ENCODE results near the gene ACHE. TPM values are rescaled to one million over a fixed set of nuclear protein-coding genes. Genes with fewer than 3 reads are reported as not detected.

The ACHE gene
- total RNA-seq, 2 experiments from 2014 or later, result not detected

- Histone ChIP-seq H3K79me2 (ENCODE audit: insufficient read depth, low read depth, low read length) (peaks cover 38% of the 10 kb centered on the region), H3K9me3 (ENCODE audit: low read length) (no peaks in the 10 kb centered on the region), H3K4me3 (ENCODE audit: low read depth, low read length, poor library complexity, severe bottlenecking) (no peak overlapping the region), H3K9me2 (ENCODE audit: insufficient read depth, low read length) (no peaks in the 10 kb centered on the region), H4K20me1 (ENCODE audit: insufficient read depth, low read length) (peaks cover 19% of the 10 kb centered on the region; the same call in 1 of the 2 replicates), H3K27ac (ENCODE audit: low read depth, low read length, poor library complexity, severe bottlenecking) (no peak overlapping the region), H3K4me2 (ENCODE audit: low read length) (no peak overlapping the region), H3K4me1 (ENCODE audit: insufficient read depth, low read length, poor library complexity, severe bottlenecking) (peaks cover 32% of the 10 kb centered on the region), H2AFZ (ENCODE audit: low read length) (no peak overlapping the region), H3K36me3 (ENCODE audit: insufficient read depth, low read length) (peaks cover 99% of the 10 kb centered on the region)
- TF ChIP-seq CTCF (conservative IDR thresholded peaks at IDR 0.05; ENCODE audit: low read length) (no peak), EZH2phosphoT487 (IDR thresholded peaks at IDR 0.05; ENCODE audit: borderline replicate concordance, low read depth, low read length) (no peak)
- BruUV-seq (replicated peaks), result no TSS peak
- DNase-seq (ENCODE audit: low spot score), result no peak
- POLR2A ChIA-PET, result no interaction called here
- intact Hi-C loops (cut with micrococcal nuclease; ENCODE audit: unreplicated experiment), result loop anchor here (10.0 kb wide), 1 partner anchor 797 kb away; the partner anchor contains the start of genes COPS6 and ZNF3
- CTCF ChIA-PET (ENCODE audit: unreplicated experiment), result no interaction called here
Measured at GRCh38 chr7:100882201-100882600, 13.5 kb downstream of the ACHE start.

- intact Hi-C loops (cut with micrococcal nuclease; ENCODE audit: unreplicated experiment), result loop anchor here (10.0 kb wide), 1 partner anchor 796 kb away; the partner anchor contains the start of genes COPS6 and ZNF3
- no peak for DNase-seq (ENCODE audit: low spot score)
- POLR2A ChIA-PET, result no interaction called here
- CTCF ChIA-PET (ENCODE audit: unreplicated experiment), result no interaction called here
- H3K4me2 ChIP-seq (ENCODE audit: low read length), result no peak overlapping the region
- peaks cover 49% of the 10 kb centered on the region for H3K79me2 ChIP-seq (ENCODE audit: insufficient read depth, low read depth, low read length)
- no peaks in the 10 kb centered on the region for H3K9me2 ChIP-seq (ENCODE audit: insufficient read depth, low read length)
- H2AFZ ChIP-seq (ENCODE audit: low read length), result no peak overlapping the region
- no peak overlapping the region for H3K27ac ChIP-seq (ENCODE audit: low read depth, low read length, poor library complexity, severe bottlenecking)
- BruUV-seq (replicated peaks), result no TSS peak
- H4K20me1 ChIP-seq (ENCODE audit: insufficient read depth, low read length), result peaks cover 20% of the 10 kb centered on the region
- H3K4me1 ChIP-seq (ENCODE audit: insufficient read depth, low read length, poor library complexity, severe bottlenecking), result peaks cover 32% of the 10 kb centered on the region
- H3K36me3 ChIP-seq (ENCODE audit: insufficient read depth, low read length), result peaks cover 99% of the 10 kb centered on the region
- no peak overlapping the region for H3K4me3 ChIP-seq (ENCODE audit: low read depth, low read length, poor library complexity, severe bottlenecking)
- H3K9me3 ChIP-seq (ENCODE audit: low read length), result no peaks in the 10 kb centered on the region
- TF ChIP-seq EZH2phosphoT487 (IDR thresholded peaks at IDR 0.05; ENCODE audit: borderline replicate concordance, low read depth, low read length) (no peak), CTCF (conservative IDR thresholded peaks at IDR 0.05; ENCODE audit: low read length) (no peak)
Measured at GRCh38 chr7:100881136-100881535, 14.6 kb downstream of the ACHE start.

- Histone ChIP-seq H3K36me3 (ENCODE audit: insufficient read depth, low read length) (peaks cover 95% of the 10 kb centered on the region), H3K9me3 (ENCODE audit: low read length) (no peaks in the 10 kb centered on the region), H3K9me2 (ENCODE audit: insufficient read depth, low read length) (no peaks in the 10 kb centered on the region), H3K4me3 (ENCODE audit: low read depth, low read length, poor library complexity, severe bottlenecking) (no peak overlapping the region), H3K4me2 (ENCODE audit: low read length) (no peak overlapping the region), H3K4me1 (ENCODE audit: insufficient read depth, low read length, poor library complexity, severe bottlenecking) (peaks cover 34% of the 10 kb centered on the region), H3K27ac (ENCODE audit: low read depth, low read length, poor library complexity, severe bottlenecking) (no peak overlapping the region), H2AFZ (ENCODE audit: low read length) (no peak overlapping the region), H4K20me1 (ENCODE audit: insufficient read depth, low read length) (peaks cover 21% of the 10 kb centered on the region), H3K79me2 (ENCODE audit: insufficient read depth, low read depth, low read length) (peaks cover 54% of the 10 kb centered on the region)
- DNase-seq (ENCODE audit: low spot score), result no peak
- BruUV-seq (replicated peaks), result no TSS peak
- TF ChIP-seq EZH2phosphoT487 (IDR thresholded peaks at IDR 0.05; ENCODE audit: borderline replicate concordance, low read depth, low read length), result no peak
- TF ChIP-seq CTCF (conservative IDR thresholded peaks at IDR 0.05; ENCODE audit: low read length), result no peak
- ChIA-PET CTCF (ENCODE audit: unreplicated experiment) (no interaction called here), POLR2A (no interaction called here)
- intact Hi-C loops (cut with micrococcal nuclease; ENCODE audit: unreplicated experiment), result loop anchor here (10.0 kb wide), 1 partner anchor 796 kb away; the partner anchor contains the start of genes COPS6 and ZNF3
Measured at GRCh38 chr7:100880645-100881044, 15.0 kb downstream of the ACHE start.

All from OCI-LY7 (cell line).